ENCODE results near the gene RMDN2.

The RMDN2 gene

GRCh38 chr2:37973615-37974353, 48.7 kb downstream of the RMDN2 start:
- DNase-seq (ENCODE audit: low read depth) = no peak
- H3K4me3 ChIP-seq (ENCODE audit: low read depth, low read length) = no peak overlapping the region
- TF ChIP-seq CTCF (IDR thresholded peaks at IDR 0.05; ENCODE audit: low read depth, low read length, missing control alignments) = no peak
- in situ Hi-C loops (cut with HindIII; ENCODE audit: low sequenced_read_pairs) = no loop called here

DNA sequence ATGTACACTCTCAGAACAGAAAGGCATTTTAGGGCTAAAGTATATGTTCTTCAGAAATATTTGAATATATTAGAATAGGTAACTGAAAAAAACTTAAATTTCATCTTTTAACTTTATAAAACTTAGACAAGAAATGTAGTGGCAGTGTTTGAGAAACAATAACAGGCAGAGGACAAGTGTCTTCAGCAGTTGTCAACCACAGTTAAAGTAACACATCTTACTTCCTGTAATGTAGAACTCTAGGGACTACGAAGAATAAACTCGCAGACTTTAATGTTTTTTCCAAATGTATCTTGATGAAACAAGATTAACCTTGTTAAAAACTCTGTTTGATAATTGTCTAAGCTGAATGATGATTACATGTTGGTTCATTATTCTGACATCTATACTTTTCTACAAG, 50.7 kb downstream of the RMDN2 start:
- in situ Hi-C loops (cut with HindIII; ENCODE audit: low sequenced_read_pairs) = no loop called here
- DNase-seq (ENCODE audit: low read depth) = no peak
- no peak for TF ChIP-seq CTCF (IDR thresholded peaks at IDR 0.05; ENCODE audit: low read depth, low read length, missing control alignments)
- no peak overlapping the region for H3K4me3 ChIP-seq (ENCODE audit: low read depth, low read length)

- H3K4me3 ChIP-seq (ENCODE audit: low read depth, low read length) = no peak overlapping the region
- no peak for DNase-seq (ENCODE audit: low read depth)
- no peak for TF ChIP-seq CTCF (IDR thresholded peaks at IDR 0.05; ENCODE audit: low read depth, low read length, missing control alignments)
- in situ Hi-C loops (cut with HindIII; ENCODE audit: low sequenced_read_pairs) = no loop called here
Observed at GRCh38 chr2:37976411-37976810, 51.3 kb downstream of the RMDN2 start.

- no peak overlapping the region for H3K4me3 ChIP-seq (ENCODE audit: low read depth, low read length)
- DNase-seq (ENCODE audit: low read depth) = peak; percentile 45
- in situ Hi-C loops (cut with HindIII; ENCODE audit: low sequenced_read_pairs) = no loop called here
- peak; percentile 82 for TF ChIP-seq CTCF (IDR thresholded peaks at IDR 0.05; ENCODE audit: low read depth, low read length, missing control alignments)
Observed at GRCh38 chr2:37982147-37982582, 57.1 kb downstream of the RMDN2 start.

- TF ChIP-seq CTCF (IDR thresholded peaks at IDR 0.05; ENCODE audit: low read depth, low read length, missing control alignments) = no peak
- no peak for DNase-seq (ENCODE audit: low read depth)
- in situ Hi-C loops (cut with HindIII; ENCODE audit: low sequenced_read_pairs) = no loop called here
- H3K4me3 ChIP-seq (ENCODE audit: low read depth, low read length) = no peak overlapping the region
Observed at GRCh38 chr2:37982847-37983246, 57.8 kb downstream of the RMDN2 start.

GRCh38 chr2:37983719-37984118, 58.6 kb downstream of the RMDN2 start:
- TF ChIP-seq CTCF (IDR thresholded peaks at IDR 0.05; ENCODE audit: low read depth, low read length, missing control alignments) = no peak
- in situ Hi-C loops (cut with HindIII; ENCODE audit: low sequenced_read_pairs) = no loop called here

More at GRCh38 chr2:37983719-37984118, 58.6 kb downstream of the RMDN2 start:
- no peak overlapping the region for H3K4me3 ChIP-seq (ENCODE audit: low read depth, low read length)
- no peak for DNase-seq (ENCODE audit: low read depth)

Data from astrocyte of the cerebellum (primary cell).